SH-SY5Y (cell line): ENCODE measurements around the gene GPR152.

Experiments used
- GATA2 ChIP-seq: IDR thresholded peaks from 2 replicates; pipeline ENCODE4 v1.6.1; 2011; ENCODE audit warnings: mild to moderate bottlenecking, low read depth, low read length
- GATA3 ChIP-seq: IDR thresholded peaks from 2 replicates; pipeline ENCODE4 v1.6.1; 2011; ENCODE audit warnings: low read depth, mild to moderate bottlenecking, low read length, moderate library complexity

The GPR152 gene

GRCh38 chr11:67452141-67452952, at the start of gene GPR152:
Gene GPR152, minus strand, starts transcription at chr11:67452729. Its CDS starts 5 bp downstream, at chr11:67452724.
- TF ChIP-seq GATA2: no peak
- no peak for TF ChIP-seq GATA3

GRCh38 chr11:67501854-67502253, 49.3 kb upstream of the GPR152 start:
- TF ChIP-seq GATA2 (no peak), GATA3 (no peak)

- no peak for TF ChIP-seq GATA3
- no peak for TF ChIP-seq GATA2
Measured at GRCh38 chr11:67500831-67501715, 48.5 kb upstream of the GPR152 start.

- TF ChIP-seq GATA3 (no peak), GATA2 (no peak)
Measured at GRCh38 chr11:67500484-67500821, 47.9 kb upstream of the GPR152 start.

GRCh38 chr11:67499808-67500483, 47.4 kb upstream of the GPR152 start:
- TF ChIP-seq GATA3 (no peak), GATA2 (no peak)

GRCh38 chr11:67498544-67498972, 46.0 kb upstream of the GPR152 start:
- TF ChIP-seq GATA2: no peak
- TF ChIP-seq GATA3: no peak

GRCh38 chr11:67497656-67498291, 45.2 kb upstream of the GPR152 start:
- TF ChIP-seq GATA3: no peak
- no peak for TF ChIP-seq GATA2

GRCh38 chr11:67496113-67496512, 43.6 kb upstream of the GPR152 start:
- TF ChIP-seq GATA3 (no peak), GATA2 (no peak)

GRCh38 chr11:67495234-67496005, 42.9 kb upstream of the GPR152 start:
- TF ChIP-seq GATA3 (no peak), GATA2 (no peak)

- no peak for TF ChIP-seq GATA2
- no peak for TF ChIP-seq GATA3
Measured at GRCh38 chr11:67494371-67495233, 42.1 kb upstream of the GPR152 start.

GRCh38 chr11:67493548-67494370, 41.2 kb upstream of the GPR152 start:
- TF ChIP-seq GATA2 (no peak), GATA3 (no peak)

GRCh38 chr11:67492801-67493547, 40.4 kb upstream of the GPR152 start:
- no peak for TF ChIP-seq GATA3
- TF ChIP-seq GATA2: no peak
